Ramos (cell line): ENCODE results near the gene C4orf50.

Experiments used
- in situ Hi-C: fragments of 300-500 bp; cut with MboI; formaldehyde crosslinking; loops from one replicate; pipeline ENCODE4 v1.14.3; 2022; ENCODE audit warnings: low sequenced_read_pairs; ENCODE audit not compliant: unreplicated experiment

The C4orf50 gene

GRCh38 chr4:6018331-6018730 is at the start of gene C4orf50:
TSS of gene C4orf50 (minus strand) at chr4:6018431.
- in situ Hi-C loops, result no loop called here

- in situ Hi-C loops, result no loop called here
Observed at GRCh38 chr4:6065934-6066590, 47.8 kb upstream of the C4orf50 start.

- in situ Hi-C loops, result no loop called here
Observed at GRCh38 chr4:6065166-6065565, 46.9 kb upstream of the C4orf50 start.

- in situ Hi-C loops, result no loop called here
Observed at GRCh38 chr4:6064383-6064782, 46.2 kb upstream of the C4orf50 start.

GRCh38 chr4:6063684-6064083 is 45.5 kb upstream of the C4orf50 start:
- in situ Hi-C loops, result no loop called here

GRCh38 chr4:6062133-6062532 is 43.9 kb upstream of the C4orf50 start:
- in situ Hi-C loops, result no loop called here

- in situ Hi-C loops, result no loop called here
Observed at GRCh38 chr4:6059375-6059805, 41.2 kb upstream of the C4orf50 start.

GRCh38 chr4:6058531-6059374 is 40.5 kb upstream of the C4orf50 start:
- in situ Hi-C loops, result no loop called here

GRCh38 chr4:6056976-6057766 is 38.9 kb upstream of the C4orf50 start:
- in situ Hi-C loops, result no loop called here

- in situ Hi-C loops, result no loop called here
Observed at GRCh38 chr4:6055436-6055835, 37.2 kb upstream of the C4orf50 start.

- in situ Hi-C loops, result no loop called here
Observed at GRCh38 chr4:6055030-6055429, 36.8 kb upstream of the C4orf50 start.

- in situ Hi-C loops, result no loop called here
Observed at GRCh38 chr4:6054162-6054922, 36.1 kb upstream of the C4orf50 start.

GRCh38 chr4:6052679-6053078 is 34.4 kb upstream of the C4orf50 start:
- in situ Hi-C loops, result no loop called here

GRCh38 chr4:6050551-6050950 is 32.3 kb upstream of the C4orf50 start:
- in situ Hi-C loops, result no loop called here

- in situ Hi-C loops, result no loop called here
Observed at GRCh38 chr4:6049985-6050384, 31.8 kb upstream of the C4orf50 start.

GRCh38 chr4:6049278-6049677 is 31.0 kb upstream of the C4orf50 start:
- in situ Hi-C loops, result no loop called here

GRCh38 chr4:6048537-6048936 is 30.3 kb upstream of the C4orf50 start:
- in situ Hi-C loops, result no loop called here

- in situ Hi-C loops, result no loop called here
Observed at GRCh38 chr4:6047130-6047673, 29.0 kb upstream of the C4orf50 start.

GRCh38 chr4:6046526-6047129 is 28.4 kb upstream of the C4orf50 start:
- in situ Hi-C loops, result no loop called here
